Measurements from ENCODE around the gene HS3ST3B1. TPM values are rescaled to one million over a fixed set of nuclear protein-coding genes. Genes with fewer than 3 reads are reported as not detected.

HS3ST3B1 gene
- total RNA-seq, 2 donors from 2014 or later, result 0.99 to 1.6 TPM

DNA sequence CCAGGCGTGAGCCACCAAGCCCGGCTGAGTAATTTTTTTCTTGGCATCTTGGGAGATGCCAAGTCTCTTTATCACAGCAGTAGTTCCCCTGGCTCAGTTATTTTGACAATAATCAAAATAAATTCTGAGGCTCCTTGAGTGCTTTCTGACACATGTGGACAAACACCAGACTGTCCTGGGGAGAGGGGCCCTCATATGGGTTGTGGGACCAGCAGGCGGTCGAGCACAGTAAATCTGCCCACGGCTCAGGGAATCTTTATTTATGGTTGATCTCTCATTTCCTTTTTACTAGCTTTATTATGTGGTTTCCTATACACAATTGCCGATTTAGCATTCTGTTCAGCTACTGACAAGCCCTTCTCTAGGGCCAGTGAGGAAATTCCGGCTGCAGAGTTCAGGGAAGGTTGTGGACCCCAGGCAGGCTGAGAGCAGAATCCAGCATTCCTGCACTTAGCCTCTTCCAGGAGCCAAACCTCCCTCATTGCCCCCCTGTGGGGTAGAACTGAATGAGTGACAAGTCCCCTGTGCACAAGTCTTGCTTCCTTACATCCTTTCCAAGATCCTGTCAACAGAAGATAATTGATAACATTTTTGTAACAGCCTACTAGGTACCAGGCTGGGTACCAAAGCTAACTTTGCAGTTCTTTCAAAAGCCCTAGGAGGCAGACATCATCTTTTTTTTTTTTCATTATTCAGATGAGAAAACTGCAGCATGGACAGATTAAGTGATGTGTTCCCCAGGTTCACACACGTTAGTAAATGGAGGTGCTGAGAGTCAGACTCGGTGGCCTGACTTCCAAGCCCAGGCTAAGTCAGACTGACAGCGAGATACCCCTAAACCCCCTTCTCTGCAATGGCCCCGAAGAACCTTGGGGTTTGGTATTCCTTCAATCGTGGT, 40.2 kb downstream of the HS3ST3B1 start:
- no peak for ATAC-seq
- H3K27me3 ChIP-seq, result no peaks in the 10 kb centered on the region
- no peak for TF ChIP-seq CTCF (IDR thresholded peaks at IDR 0.05)
- no peak for TF ChIP-seq POLR2A (IDR thresholded peaks at IDR 0.05)
- 44 to 51% methylated on average over 12 of the region's 12 CpGs for WGBS, 2 donors
- DNase-seq, result no peak
- H3K4me1 ChIP-seq, result no peaks in the 10 kb centered on the region
- H3K27ac ChIP-seq, result no peak overlapping the region
- no peaks in the 10 kb centered on the region for H3K36me3 ChIP-seq (replicated peaks in 1 of 2; ENCODE audit: insufficient read depth in 1 of 2, low read depth in 2 of 2)
- intact Hi-C loops (cut with DNase I), result no loop called here
- no peaks in the 10 kb centered on the region for H3K9me3 ChIP-seq
- H3K4me3 ChIP-seq, result no peak overlapping the region

DNA sequence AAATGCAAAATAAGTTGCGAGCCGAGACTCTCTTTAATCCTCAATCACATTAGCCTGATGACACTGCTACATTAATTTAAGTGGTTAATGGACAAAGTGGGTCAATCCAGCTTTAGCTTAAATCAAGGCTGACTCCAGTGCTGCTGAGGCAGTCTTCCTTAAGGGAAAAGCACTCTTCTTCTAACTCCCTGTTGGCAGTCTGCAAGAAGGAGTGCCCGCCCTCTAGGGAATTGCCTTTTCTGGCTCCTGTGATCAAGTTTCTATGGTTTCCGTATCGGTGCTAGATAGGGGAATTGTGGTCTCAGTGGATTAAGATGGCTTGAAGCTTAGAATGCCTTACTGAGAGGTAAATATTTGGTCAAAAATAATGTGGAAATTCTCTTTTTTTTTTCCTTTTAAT, 41.0 kb downstream of the HS3ST3B1 start:
- no peak overlapping the region for H3K27ac ChIP-seq
- no peaks in the 10 kb centered on the region for H3K36me3 ChIP-seq (replicated peaks in 1 of 2; ENCODE audit: insufficient read depth in 1 of 2, low read depth in 2 of 2)
- ATAC-seq (no peak), DNase-seq (no peak)
- TF ChIP-seq POLR2A (IDR thresholded peaks at IDR 0.05), result no peak
- TF ChIP-seq CTCF (IDR thresholded peaks at IDR 0.05), result no peak
- no peaks in the 10 kb centered on the region for H3K27me3 ChIP-seq
- intact Hi-C loops (cut with DNase I), result no loop called here
- no peaks in the 10 kb centered on the region for H3K9me3 ChIP-seq
- no peaks in the 10 kb centered on the region for H3K4me1 ChIP-seq
- no peak overlapping the region for H3K4me3 ChIP-seq
- 25 to 37% methylated on average over 5 of the region's 5 CpGs for WGBS, 2 donors

DNA sequence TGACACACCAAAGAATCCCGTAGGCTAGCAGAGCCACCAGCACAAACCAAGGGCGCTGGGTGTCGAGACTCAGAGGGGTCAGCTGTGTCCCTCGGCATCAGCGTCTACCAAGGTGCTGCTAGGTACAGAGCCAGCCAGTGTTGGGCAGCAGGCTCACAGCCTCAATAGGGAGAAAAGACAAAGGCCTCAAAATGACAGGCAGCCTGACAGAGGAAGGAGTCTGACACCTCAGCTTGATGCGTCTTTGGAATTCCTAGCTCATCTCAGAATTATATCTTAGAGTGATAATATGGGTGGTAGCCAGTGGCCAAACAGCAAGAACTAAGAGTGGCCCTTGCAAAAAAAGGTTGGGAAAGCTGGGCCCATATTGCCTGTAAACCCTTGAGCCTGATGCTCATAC, 45.9 kb downstream of the HS3ST3B1 start:
- no peaks in the 10 kb centered on the region for H3K4me1 ChIP-seq
- TF ChIP-seq POLR2A (IDR thresholded peaks at IDR 0.05) (no peak), CTCF (IDR thresholded peaks at IDR 0.05) (no peak)
- intact Hi-C loops (cut with DNase I), result no loop called here
- 65 to 67% methylated on average over 6 of the region's 6 CpGs for WGBS, 2 donors
- H3K4me3 ChIP-seq, result no peak overlapping the region
- ATAC-seq (no peak), DNase-seq (no peak)
- no peaks in the 10 kb centered on the region for H3K27me3 ChIP-seq
- H3K36me3 ChIP-seq (replicated peaks in 1 of 2; ENCODE audit: insufficient read depth in 1 of 2, low read depth in 2 of 2), result no peaks in the 10 kb centered on the region
- H3K9me3 ChIP-seq, result no peaks in the 10 kb centered on the region
- no peak overlapping the region for H3K27ac ChIP-seq

DNA sequence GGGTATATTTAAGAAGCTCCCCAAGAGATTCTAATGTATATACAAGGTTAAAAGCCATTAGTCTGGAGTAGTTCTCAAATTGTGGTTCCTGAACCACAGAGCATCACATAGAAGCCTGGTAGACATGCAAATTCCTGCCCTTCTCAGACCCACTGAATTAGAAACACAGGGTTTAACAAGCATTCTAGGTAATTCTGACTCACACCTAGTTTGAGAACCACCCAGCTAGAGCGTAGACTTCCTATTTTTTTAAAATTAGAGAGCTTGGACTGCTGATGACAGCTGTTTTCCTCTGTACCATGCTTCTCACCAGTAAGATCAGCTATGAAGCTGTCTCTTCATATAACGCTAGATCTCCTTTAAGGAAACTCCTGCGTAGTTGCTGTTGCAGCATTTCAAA, 50.6 kb downstream of the HS3ST3B1 start:
- intact Hi-C loops (cut with DNase I), result no loop called here
- Histone ChIP-seq H3K36me3 (replicated peaks in 1 of 2; ENCODE audit: insufficient read depth in 1 of 2, low read depth in 2 of 2) (no peaks in the 10 kb centered on the region), H3K9me3 (no peaks in the 10 kb centered on the region), H3K4me1 (no peaks in the 10 kb centered on the region), H3K4me3 (no peak overlapping the region), H3K27me3 (no peaks in the 10 kb centered on the region), H3K27ac (peak overlapping the region in 1 of 4 donors; percentile 17)
- DNase-seq, result peak in 1 of 4 donors; percentile 11
- TF ChIP-seq POLR2A (IDR thresholded peaks at IDR 0.05) (no peak), CTCF (IDR thresholded peaks at IDR 0.05) (no peak)
- no peak for ATAC-seq
- 75 to 92% methylated on average over 3 of the region's 3 CpGs for WGBS, 2 donors

- H3K4me1 ChIP-seq, result no peaks in the 10 kb centered on the region
- H3K27ac ChIP-seq, result peak overlapping the region in 1 of 4 donors; percentile 17
- no peaks in the 10 kb centered on the region for H3K27me3 ChIP-seq
- no peak for DNase-seq
- H3K36me3 ChIP-seq (replicated peaks in 1 of 2; ENCODE audit: insufficient read depth in 1 of 2, low read depth in 2 of 2), result no peaks in the 10 kb centered on the region
- WGBS, 2 donors, result 64 to 69% methylated on average over 2 of the region's 2 CpGs
- no peak overlapping the region for H3K4me3 ChIP-seq
- no peaks in the 10 kb centered on the region for H3K9me3 ChIP-seq
- intact Hi-C loops (cut with DNase I), result no loop called here
- ATAC-seq, result no peak
- TF ChIP-seq POLR2A (IDR thresholded peaks at IDR 0.05) (no peak), CTCF (IDR thresholded peaks at IDR 0.05) (no peak)
Measured at GRCh38 chr17:14352136-14352535, 51.3 kb downstream of the HS3ST3B1 start.

All from body of pancreas (tissue), 4 donors.